Measurements from ENCODE around the gene GALNT16. TPM values are rescaled to one million over a fixed set of nuclear protein-coding genes. Genes with fewer than 3 reads are reported as not detected.
A peak's percentile ranks its signal among the peaks of the same experiment; 100 is the strongest.

GALNT16 gene
- total RNA-seq, 1 donor from 2014 or later: 3.5 TPM

DNA sequence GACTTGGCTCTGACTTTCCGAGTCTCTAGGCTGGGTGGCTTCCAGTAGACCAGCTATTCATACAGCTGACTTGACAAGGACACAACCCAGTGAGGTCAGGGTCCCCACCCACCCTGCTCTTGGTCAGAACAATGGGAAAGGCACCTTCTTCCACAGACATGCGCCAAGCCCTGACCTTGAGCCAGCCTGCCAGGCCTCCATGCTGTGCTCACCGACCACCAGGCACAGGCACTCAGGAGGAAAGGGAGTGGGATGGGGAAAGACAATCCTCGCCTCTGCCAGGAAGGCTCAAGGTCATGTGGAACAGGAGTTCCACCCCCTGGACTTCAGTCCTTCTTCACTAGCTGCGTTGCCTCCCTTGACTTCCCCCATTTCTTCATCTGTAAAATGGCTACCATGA is 31.4 kb downstream of the GALNT16 start:
- Histone ChIP-seq H3K27ac (no peak overlapping the region), H2AFZ (replicated peaks) (no peak overlapping the region), H3K79me2 (ENCODE audit: low read depth) (no peaks in the 10 kb centered on the region)

GRCh38 chr14:69291891-69292561 is 32.1 kb downstream of the GALNT16 start:
- Histone ChIP-seq H3K27me3 (no peaks in the 10 kb centered on the region), H4K20me1 (ENCODE audit: low read depth) (no peaks in the 10 kb centered on the region), H3K9ac (no peak overlapping the region), H3K27ac (no peak overlapping the region), H3F3A (ENCODE audit: low read depth) (no peaks in the 10 kb centered on the region), H3K79me2 (ENCODE audit: low read depth) (no peaks in the 10 kb centered on the region), H3K4me3 (no peak overlapping the region), H3K9me3 (ENCODE audit: low read depth) (no peaks in the 10 kb centered on the region), H2AFZ (replicated peaks) (no peak overlapping the region), H3K4me1 (no peaks in the 10 kb centered on the region), H3K4me2 (no peak overlapping the region), H3K36me3 (no peaks in the 10 kb centered on the region)
- TF ChIP-seq, protein P1, sequence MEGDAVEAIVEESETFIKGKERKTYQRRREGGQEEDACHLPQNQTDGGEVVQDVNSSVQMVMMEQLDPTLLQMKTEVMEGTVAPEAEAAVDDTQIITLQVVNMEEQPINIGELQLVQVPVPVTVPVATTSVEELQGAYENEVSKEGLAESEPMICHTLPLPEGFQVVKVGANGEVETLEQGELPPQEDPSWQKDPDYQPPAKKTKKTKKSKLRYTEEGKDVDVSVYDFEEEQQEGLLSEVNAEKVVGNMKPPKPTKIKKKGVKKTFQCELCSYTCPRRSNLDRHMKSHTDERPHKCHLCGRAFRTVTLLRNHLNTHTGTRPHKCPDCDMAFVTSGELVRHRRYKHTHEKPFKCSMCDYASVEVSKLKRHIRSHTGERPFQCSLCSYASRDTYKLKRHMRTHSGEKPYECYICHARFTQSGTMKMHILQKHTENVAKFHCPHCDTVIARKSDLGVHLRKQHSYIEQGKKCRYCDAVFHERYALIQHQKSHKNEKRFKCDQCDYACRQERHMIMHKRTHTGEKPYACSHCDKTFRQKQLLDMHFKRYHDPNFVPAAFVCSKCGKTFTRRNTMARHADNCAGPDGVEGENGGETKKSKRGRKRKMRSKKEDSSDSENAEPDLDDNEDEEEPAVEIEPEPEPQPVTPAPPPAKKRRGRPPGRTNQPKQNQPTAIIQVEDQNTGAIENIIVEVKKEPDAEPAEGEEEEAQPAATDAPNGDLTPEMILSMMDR (IDR thresholded peaks at IDR 0.05): no peak
- TF ChIP-seq EZH2 (IDR thresholded peaks at IDR 0.05) (no peak), EZH2phosphoT487 (IDR thresholded peaks at IDR 0.05) (no peak)
- no peak overlapping the region for H3K27ac Mint-ChIP-seq
- peaks cover 25% of the 10 kb centered on the region for H3K4me1 Mint-ChIP-seq
- H3K27me3 Mint-ChIP-seq (ENCODE audit: insufficient read depth, low read depth): no peaks in the 10 kb centered on the region
- H3K36me3 Mint-ChIP-seq: no peaks in the 10 kb centered on the region
- H3K9me3 Mint-ChIP-seq: no peaks in the 10 kb centered on the region
- H3K4me3 Mint-ChIP-seq: no peak overlapping the region
- DNase-seq (ENCODE audit: low spot score): no peak

More for the DNA sequence above, 31.4 kb downstream of the GALNT16 start:
- Mint-ChIP-seq H3K4me1 (peaks cover 28% of the 10 kb centered on the region), H3K36me3 (no peaks in the 10 kb centered on the region), H3K9me3 (no peaks in the 10 kb centered on the region), H3K27me3 (ENCODE audit: insufficient read depth, low read depth) (no peaks in the 10 kb centered on the region), H3K4me3 (no peak overlapping the region), H3K27ac (no peak overlapping the region)
- DNase-seq (ENCODE audit: low spot score): no peak
- Histone ChIP-seq H3K36me3 (no peaks in the 10 kb centered on the region), H3K4me1 (no peaks in the 10 kb centered on the region), H3K9ac (no peak overlapping the region), H3K9me3 (ENCODE audit: low read depth) (no peaks in the 10 kb centered on the region), H3K4me2 (no peak overlapping the region), H3K4me3 (no peak overlapping the region), H3K27me3 (no peaks in the 10 kb centered on the region), H4K20me1 (ENCODE audit: low read depth) (no peaks in the 10 kb centered on the region), H3F3A (ENCODE audit: low read depth) (no peaks in the 10 kb centered on the region)
- TF ChIP-seq EZH2 (IDR thresholded peaks at IDR 0.05) (no peak), EZH2phosphoT487 (IDR thresholded peaks at IDR 0.05) (no peak)
- TF ChIP-seq, protein P1 (IDR thresholded peaks at IDR 0.05): no peak

- H2AFZ ChIP-seq (replicated peaks): no peak overlapping the region
- no peak overlapping the region for H3K9ac ChIP-seq
- H3K9me3 ChIP-seq (ENCODE audit: low read depth): no peaks in the 10 kb centered on the region
- H3K4me1 ChIP-seq: peaks cover 13% of the 10 kb centered on the region
- no peaks in the 10 kb centered on the region for H3K36me3 Mint-ChIP-seq
- TF ChIP-seq, protein P1 (IDR thresholded peaks at IDR 0.05): no peak
- TF ChIP-seq EZH2 (IDR thresholded peaks at IDR 0.05) (no peak), EZH2phosphoT487 (IDR thresholded peaks at IDR 0.05) (no peak)
- H3K27me3 Mint-ChIP-seq (ENCODE audit: insufficient read depth, low read depth): peaks cover 2% of the 10 kb centered on the region
- no peaks in the 10 kb centered on the region for H3K27me3 ChIP-seq
- no peaks in the 10 kb centered on the region for H3K9me3 Mint-ChIP-seq
- DNase-seq (ENCODE audit: low spot score): peak; percentile 37
- H3F3A ChIP-seq (ENCODE audit: low read depth): no peaks in the 10 kb centered on the region
- H3K4me1 Mint-ChIP-seq: peaks cover 31% of the 10 kb centered on the region
- H3K27ac Mint-ChIP-seq: peak overlapping the region; percentile 62
- no peaks in the 10 kb centered on the region for H4K20me1 ChIP-seq (ENCODE audit: low read depth)
- H3K27ac ChIP-seq: no peak overlapping the region
- no peaks in the 10 kb centered on the region for H3K36me3 ChIP-seq
- H3K4me2 ChIP-seq: no peak overlapping the region
- H3K4me3 ChIP-seq: no peak overlapping the region
- no peaks in the 10 kb centered on the region for H3K79me2 ChIP-seq (ENCODE audit: low read depth)
- peak overlapping the region; percentile 57 for H3K4me3 Mint-ChIP-seq
Observed at GRCh38 chr14:69298131-69299071, 38.4 kb downstream of the GALNT16 start.
